HUES6 (cell line): ENCODE data around the gene FAM20C.
A peak's percentile ranks its signal among the peaks of the same experiment; 100 is the strongest.

Experiments
- H3K27ac ChIP-seq: 2 replicates; pipeline ENCODE4 v1.7.0; 2013; ENCODE audit warnings: low read depth, mild to moderate bottlenecking, low read length, inconsistent platforms
- H3K27me3 ChIP-seq: 2 replicates; pipeline ENCODE4 v1.6.1; 2013; ENCODE audit warnings: low read length; ENCODE audit not compliant: control insufficient read depth, insufficient read depth
- H3K36me3 ChIP-seq: 2 replicates; pipeline ENCODE4 v1.6.1; 2013; ENCODE audit warnings: low read length; ENCODE audit not compliant: control insufficient read depth, insufficient read depth
- H3K4me1 ChIP-seq: 2 replicates; pipeline ENCODE4 v1.6.1; 2013; ENCODE audit warnings: low read length; ENCODE audit not compliant: control insufficient read depth, insufficient read depth
- H3K4me3 ChIP-seq: 2 replicates; pipeline ENCODE4 v1.5.1; 2013; ENCODE audit warnings: low read depth, low read length
- H3K9ac ChIP-seq: one replicate; pipeline ENCODE4 v1.6.1; 2013; ENCODE audit warnings: mild to moderate bottlenecking, low read length
- H3K9me3 ChIP-seq: 2 replicates; pipeline ENCODE4 v1.6.1; 2013; ENCODE audit warnings: low read depth, low read length; ENCODE audit not compliant: control insufficient read depth, insufficient read depth

FAM20C gene

GRCh38 chr7:223118-223800 is 30.9 kb downstream of the FAM20C start:
- no peaks in the 10 kb centered on the region for H3K9me3 ChIP-seq
- no peak overlapping the region for H3K9ac ChIP-seq
- H3K4me1 ChIP-seq: peaks cover 11% of the 10 kb centered on the region; the same call in 1 of the 2 replicates
- no peak overlapping the region for H3K27ac ChIP-seq
- no peaks in the 10 kb centered on the region for H3K27me3 ChIP-seq
- H3K36me3 ChIP-seq: peaks cover 7% of the 10 kb centered on the region; the same call in 1 of the 2 replicates
- no peak overlapping the region for H3K4me3 ChIP-seq

- H3K27ac ChIP-seq: no peak overlapping the region
- H3K4me1 ChIP-seq: peaks cover 11% of the 10 kb centered on the region; the same call in 1 of the 2 replicates
- no peak overlapping the region for H3K9ac ChIP-seq
- H3K36me3 ChIP-seq: peaks cover 9% of the 10 kb centered on the region
- H3K9me3 ChIP-seq: no peaks in the 10 kb centered on the region
- no peak overlapping the region for H3K4me3 ChIP-seq
- no peaks in the 10 kb centered on the region for H3K27me3 ChIP-seq
Observed at GRCh38 chr7:223861-224260, 31.5 kb downstream of the FAM20C start.

- H3K4me3 ChIP-seq: no peak overlapping the region
- no peaks in the 10 kb centered on the region for H3K27me3 ChIP-seq
- 0 out of 2 replicates have a peak overlapping the region, but pooled peaks have one; percentile 45 for H3K27ac ChIP-seq
- peaks cover 14% of the 10 kb centered on the region for H3K36me3 ChIP-seq
- H3K4me1 ChIP-seq: no peaks in the 10 kb centered on the region
- no peak overlapping the region for H3K9ac ChIP-seq
- H3K9me3 ChIP-seq: no peaks in the 10 kb centered on the region
Observed at GRCh38 chr7:226281-226895, 34.0 kb downstream of the FAM20C start.

- Histone ChIP-seq H3K4me1 (no peaks in the 10 kb centered on the region), H3K36me3 (peaks cover 14% of the 10 kb centered on the region), H3K9ac (no peak overlapping the region), H3K9me3 (no peaks in the 10 kb centered on the region), H3K4me3 (no peak overlapping the region), H3K27ac (no peak overlapping the region), H3K27me3 (no peaks in the 10 kb centered on the region)
Observed at GRCh38 chr7:227926-228325, 35.6 kb downstream of the FAM20C start.

GRCh38 chr7:228610-229009 is 36.2 kb downstream of the FAM20C start:
- H3K9ac ChIP-seq: no peak overlapping the region
- peaks cover 14% of the 10 kb centered on the region for H3K36me3 ChIP-seq

GRCh38 chr7:229184-229964 is 37.0 kb downstream of the FAM20C start:
- no peaks in the 10 kb centered on the region for H3K27me3 ChIP-seq
- H3K36me3 ChIP-seq: peaks cover 14% of the 10 kb centered on the region
- H3K27ac ChIP-seq: no peak overlapping the region
- no peak overlapping the region for H3K4me3 ChIP-seq
- no peaks in the 10 kb centered on the region for H3K9me3 ChIP-seq
- peaks cover 6% of the 10 kb centered on the region; the same call in 1 of the 2 replicates for H3K4me1 ChIP-seq
- H3K9ac ChIP-seq: no peak overlapping the region

More at GRCh38 chr7:228610-229009, 36.2 kb downstream of the FAM20C start:
- Histone ChIP-seq H3K9me3 (no peaks in the 10 kb centered on the region), H3K4me1 (no peaks in the 10 kb centered on the region), H3K4me3 (no peak overlapping the region), H3K27me3 (no peaks in the 10 kb centered on the region), H3K27ac (no peak overlapping the region)

GRCh38 chr7:230274-230673 is 37.9 kb downstream of the FAM20C start:
- Histone ChIP-seq H3K36me3 (peaks cover 14% of the 10 kb centered on the region), H3K27me3 (no peaks in the 10 kb centered on the region), H3K4me3 (no peak overlapping the region), H3K9me3 (no peaks in the 10 kb centered on the region), H3K4me1 (peaks cover 6% of the 10 kb centered on the region; the same call in 1 of the 2 replicates), H3K27ac (no peak overlapping the region), H3K9ac (no peak overlapping the region)

GRCh38 chr7:231030-231857 is 38.9 kb downstream of the FAM20C start:
- Histone ChIP-seq H3K4me3 (no peak overlapping the region), H3K9ac (no peak overlapping the region), H3K9me3 (no peaks in the 10 kb centered on the region), H3K36me3 (peaks cover 11% of the 10 kb centered on the region), H3K27ac (no peak overlapping the region), H3K4me1 (peaks cover 6% of the 10 kb centered on the region; the same call in 1 of the 2 replicates), H3K27me3 (no peaks in the 10 kb centered on the region)

- Histone ChIP-seq H3K36me3 (peaks cover 10% of the 10 kb centered on the region), H3K4me3 (no peak overlapping the region), H3K4me1 (peaks cover 6% of the 10 kb centered on the region; the same call in 1 of the 2 replicates), H3K27ac (no peak overlapping the region), H3K9me3 (no peaks in the 10 kb centered on the region), H3K27me3 (no peaks in the 10 kb centered on the region), H3K9ac (no peak overlapping the region)
Observed at GRCh38 chr7:231858-232246, 39.5 kb downstream of the FAM20C start.

- no peak overlapping the region for H3K27ac ChIP-seq
- peaks cover 6% of the 10 kb centered on the region; the same call in 1 of the 2 replicates for H3K9me3 ChIP-seq
- H3K36me3 ChIP-seq: peaks cover 14% of the 10 kb centered on the region
- no peak overlapping the region for H3K9ac ChIP-seq
- H3K27me3 ChIP-seq: no peaks in the 10 kb centered on the region
- peaks cover 6% of the 10 kb centered on the region; the same call in 1 of the 2 replicates for H3K4me1 ChIP-seq
- H3K4me3 ChIP-seq: no peak overlapping the region
Observed at GRCh38 chr7:232410-233248, 40.3 kb downstream of the FAM20C start.
